Measurements from ENCODE around the gene PRMT9.

The PRMT9 gene

GRCh38 chr4:147683717-147684700 is at the start of gene PRMT9:
Gene PRMT9 (minus strand): TSS chr4:147684163. CDS start chr4:147683987, 176 bp downstream.
- DNase-seq (ENCODE audit: low read depth), result peak; percentile 41

GRCh38 chr4:147732518-147733235 is 48.7 kb upstream of the PRMT9 start:
- DNase-seq (ENCODE audit: low read depth), result no peak

GRCh38 chr4:147731580-147732517 is 47.9 kb upstream of the PRMT9 start, which contains the start of gene ARHGAP10:
Gene ARHGAP10 (plus strand): TSS chr4:147732088. CDS start chr4:147732302, 214 bp downstream.
- DNase-seq (ENCODE audit: low read depth), result no peak

GRCh38 chr4:147730333-147730732 is 46.4 kb upstream of the PRMT9 start:
- no peak for DNase-seq (ENCODE audit: low read depth)

GRCh38 chr4:147727476-147728028 is 43.6 kb upstream of the PRMT9 start:
- DNase-seq (ENCODE audit: low read depth), result no peak

- no peak for DNase-seq (ENCODE audit: low read depth)
Observed at GRCh38 chr4:147725673-147726072, 41.7 kb upstream of the PRMT9 start.

- DNase-seq (ENCODE audit: low read depth), result no peak
Observed at GRCh38 chr4:147724468-147725201, 40.7 kb upstream of the PRMT9 start.

GRCh38 chr4:147723326-147723725 is 39.4 kb upstream of the PRMT9 start:
- DNase-seq (ENCODE audit: low read depth), result no peak

- no peak for DNase-seq (ENCODE audit: low read depth)
Observed at GRCh38 chr4:147717878-147718277, 33.9 kb upstream of the PRMT9 start.

GRCh38 chr4:147714575-147715401 is 30.8 kb upstream of the PRMT9 start:
- DNase-seq (ENCODE audit: low read depth), result peak; percentile 79

GRCh38 chr4:147709999-147710398 is 26.0 kb upstream of the PRMT9 start:
- DNase-seq (ENCODE audit: low read depth), result no peak

GRCh38 chr4:147707892-147708672 is 24.1 kb upstream of the PRMT9 start:
- no peak for DNase-seq (ENCODE audit: low read depth)

- DNase-seq (ENCODE audit: low read depth), result no peak
Observed at GRCh38 chr4:147704846-147705245, 20.9 kb upstream of the PRMT9 start.

- no peak for DNase-seq (ENCODE audit: low read depth)
Observed at GRCh38 chr4:147696866-147697265, 12.9 kb upstream of the PRMT9 start.

GRCh38 chr4:147693218-147693617 is 9.3 kb upstream of the PRMT9 start:
- no peak for DNase-seq (ENCODE audit: low read depth)

- DNase-seq (ENCODE audit: low read depth), result no peak
Observed at GRCh38 chr4:147691820-147692219, 7.9 kb upstream of the PRMT9 start.

- DNase-seq (ENCODE audit: low read depth), result no peak
Observed at GRCh38 chr4:147689067-147689466, 5.1 kb upstream of the PRMT9 start.

GRCh38 chr4:147683188-147683591 is 773 bp downstream of the PRMT9 start:
- DNase-seq (ENCODE audit: low read depth), result no peak

- no peak for DNase-seq (ENCODE audit: low read depth)
Observed at GRCh38 chr4:147682755-147683154, 1.2 kb downstream of the PRMT9 start.
